ENCODE results near the gene UNC45B. TPM values are rescaled to one million over a fixed set of nuclear protein-coding genes. Genes with fewer than 3 reads are reported as not detected.

UNC45B gene
- under 1 TPM; 0.10 TPM for total RNA-seq

GRCh38 chr17:35147375-35147905, at the start of gene UNC45B:
TSS of gene UNC45B (plus strand) at chr17:35147817. CDS start at chr17:35148264, 447 bp downstream.

GRCh38 chr17:35119370-35120165, 28.0 kb upstream of the UNC45B start, which contains the start of gene RAD51D:
TSS of gene RAD51D (minus strand) at chr17:35119860. CDS start at chr17:35119613, 247 bp downstream.

GRCh38 chr17:35121315-35121714, 26.3 kb upstream of the UNC45B start, which contains the start of gene FNDC8:
TSS of gene FNDC8 (plus strand) at chr17:35121615. CDS start at chr17:35121694, 79 bp downstream.

GRCh38 chr17:35141681-35142466, 5.7 kb upstream of the UNC45B start, which contains the start of gene NLE1:
TSS of gene NLE1 (minus strand) at chr17:35142303. CDS start at chr17:35142275, 28 bp downstream.

GRCh38 chr17:35194001-35194400, 46.4 kb downstream of the UNC45B start, which contains the start of gene SLC35G3:
TSS of gene SLC35G3 (minus strand) at chr17:35194393. CDS start at chr17:35194307, 86 bp downstream.

Other genes starting within 250 kb of the UNC45B start
- 1 to 10 TPM; 1.0 to 1.5 TPM for gene CCT6B, start 186.4 kb upstream of the UNC45B start, total RNA-seq
- 10 to 100 TPM; 27.0 to 27.9 TPM for gene ZNF830, start 186.3 kb upstream of the UNC45B start, total RNA-seq
- gene LIG3, start 167.3 kb upstream of the UNC45B start, total RNA-seq: 10 to 100 TPM; 29.1 to 33.6 TPM
- gene RFFL, start 84.1 kb upstream of the UNC45B start, total RNA-seq: 10 to 100 TPM; 29.3 to 34.8 TPM
- 10 to 100 TPM; 27.1 to 28.7 TPM for gene RAD51D, start 28.0 kb upstream of the UNC45B start, total RNA-seq
- gene FNDC8, start 26.2 kb upstream of the UNC45B start, total RNA-seq: not detected
- 10 to 100 TPM; 21.3 to 22.5 TPM for gene NLE1, start 5.5 kb upstream of the UNC45B start, total RNA-seq
- not detected for gene SLC35G3, start 46.6 kb downstream of the UNC45B start, total RNA-seq
- gene SLFN5, start 95.3 kb downstream of the UNC45B start, total RNA-seq: 100 to 1,000 TPM; 242 to 248 TPM
- 10 to 100 TPM; 45.3 to 52.3 TPM for gene SLFN11, start 225.8 kb downstream of the UNC45B start, total RNA-seq

Data from activated naive CD4-positive, alpha-beta T cell treated with anti-CD3 and anti-CD28 coated beads, Interleukin-2, amount 10 ng/mL, durations not matched to agents 5 hours and 36 hours (primary cell).